GM06990 (cell line): ENCODE data around the gene TUNAR.

Experiments
- DNase-seq: peaks from one replicate; pipeline ENCODE4 v3.0.0-alpha.2; 2011; ENCODE audit not compliant: insufficient read length; ENCODE audit errors: extremely low read depth
- H3K27me3 ChIP-seq: replicated peaks from 2 replicates; pipeline ENCODE4 v1.6.0; 2011; ENCODE audit warnings: low read length; ENCODE audit not compliant: control insufficient read depth, insufficient read depth
- H3K36me3 ChIP-seq: 2 replicates; pipeline ENCODE4 v1.5.1; 2011; ENCODE audit warnings: low read length; ENCODE audit not compliant: control insufficient read depth, insufficient read depth
- H3K4me3 ChIP-seq: replicated peaks from 2 replicates; pipeline ENCODE4 v1.5.1; 2011; ENCODE audit warnings: low read depth, mild to moderate bottlenecking, control low read depth, low read length
- TF ChIP-seq, protein P1 (sequence below): IDR thresholded peaks from 2 replicates; pipeline ENCODE4 v1.5.1; 2011; ENCODE audit warnings: low read length, control low read depth, mild to moderate bottlenecking, inconsistent platforms; ENCODE audit not compliant: insufficient read depth, poor library complexity, severe bottlenecking

Gene TUNAR

DNA sequence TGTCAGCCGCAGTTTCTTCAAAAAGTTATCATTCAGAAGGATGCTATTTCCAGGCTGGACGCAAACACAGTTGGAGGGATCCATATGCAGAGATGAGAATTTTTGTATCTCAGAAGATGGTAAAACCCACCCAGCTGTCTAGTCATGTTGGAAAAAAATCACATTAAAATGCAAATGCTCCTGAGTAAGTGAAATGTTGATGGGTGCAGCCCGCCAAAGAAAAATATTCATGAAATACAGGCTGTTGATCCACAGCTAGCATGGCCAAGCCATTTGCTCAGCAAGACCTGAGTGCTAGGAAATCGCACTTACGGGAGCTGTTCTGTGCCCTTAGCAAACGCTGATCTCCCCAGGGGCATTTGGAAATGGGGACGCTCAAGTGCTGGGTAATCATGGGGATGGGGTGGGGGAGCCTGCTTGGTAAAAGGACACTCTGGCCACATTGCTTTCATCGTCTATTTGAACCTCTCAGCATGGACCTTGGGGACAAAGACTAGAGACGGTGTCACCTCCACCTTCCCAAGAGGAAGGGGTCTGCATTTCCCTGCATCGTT, 25.7 kb downstream of the TUNAR start:
- H3K4me3 ChIP-seq, result no peak overlapping the region
- H3K36me3 ChIP-seq, result no peaks in the 10 kb centered on the region
- no peak for DNase-seq
- TF ChIP-seq, protein P1, sequence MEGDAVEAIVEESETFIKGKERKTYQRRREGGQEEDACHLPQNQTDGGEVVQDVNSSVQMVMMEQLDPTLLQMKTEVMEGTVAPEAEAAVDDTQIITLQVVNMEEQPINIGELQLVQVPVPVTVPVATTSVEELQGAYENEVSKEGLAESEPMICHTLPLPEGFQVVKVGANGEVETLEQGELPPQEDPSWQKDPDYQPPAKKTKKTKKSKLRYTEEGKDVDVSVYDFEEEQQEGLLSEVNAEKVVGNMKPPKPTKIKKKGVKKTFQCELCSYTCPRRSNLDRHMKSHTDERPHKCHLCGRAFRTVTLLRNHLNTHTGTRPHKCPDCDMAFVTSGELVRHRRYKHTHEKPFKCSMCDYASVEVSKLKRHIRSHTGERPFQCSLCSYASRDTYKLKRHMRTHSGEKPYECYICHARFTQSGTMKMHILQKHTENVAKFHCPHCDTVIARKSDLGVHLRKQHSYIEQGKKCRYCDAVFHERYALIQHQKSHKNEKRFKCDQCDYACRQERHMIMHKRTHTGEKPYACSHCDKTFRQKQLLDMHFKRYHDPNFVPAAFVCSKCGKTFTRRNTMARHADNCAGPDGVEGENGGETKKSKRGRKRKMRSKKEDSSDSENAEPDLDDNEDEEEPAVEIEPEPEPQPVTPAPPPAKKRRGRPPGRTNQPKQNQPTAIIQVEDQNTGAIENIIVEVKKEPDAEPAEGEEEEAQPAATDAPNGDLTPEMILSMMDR, result no peak
- H3K27me3 ChIP-seq, result no peaks in the 10 kb centered on the region; the same call in 1 of the 2 replicates

DNA sequence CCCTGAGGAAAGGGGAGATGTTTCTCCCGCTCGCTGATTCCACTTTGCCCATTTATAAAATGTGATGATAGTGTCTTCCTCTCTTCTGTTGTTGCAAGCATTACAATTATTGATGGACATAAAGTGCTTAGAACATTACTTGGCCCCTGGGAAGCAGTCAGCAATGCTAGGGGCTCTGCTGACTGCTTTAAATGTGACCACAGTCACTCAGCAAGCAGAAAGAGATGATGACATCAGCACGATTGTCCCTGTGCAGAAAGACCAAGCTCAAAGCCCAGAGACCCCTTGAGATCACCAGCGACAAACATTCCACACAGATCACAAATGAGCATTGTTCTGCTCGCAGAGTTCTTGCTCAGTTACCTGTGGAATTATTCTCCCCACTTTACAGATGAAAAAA, 26.5 kb downstream of the TUNAR start:
- no peaks in the 10 kb centered on the region for H3K36me3 ChIP-seq
- H3K27me3 ChIP-seq, result no peaks in the 10 kb centered on the region; the same call in 1 of the 2 replicates
- DNase-seq, result no peak
- TF ChIP-seq, protein P1, result no peak
- H3K4me3 ChIP-seq, result no peak overlapping the region

DNA sequence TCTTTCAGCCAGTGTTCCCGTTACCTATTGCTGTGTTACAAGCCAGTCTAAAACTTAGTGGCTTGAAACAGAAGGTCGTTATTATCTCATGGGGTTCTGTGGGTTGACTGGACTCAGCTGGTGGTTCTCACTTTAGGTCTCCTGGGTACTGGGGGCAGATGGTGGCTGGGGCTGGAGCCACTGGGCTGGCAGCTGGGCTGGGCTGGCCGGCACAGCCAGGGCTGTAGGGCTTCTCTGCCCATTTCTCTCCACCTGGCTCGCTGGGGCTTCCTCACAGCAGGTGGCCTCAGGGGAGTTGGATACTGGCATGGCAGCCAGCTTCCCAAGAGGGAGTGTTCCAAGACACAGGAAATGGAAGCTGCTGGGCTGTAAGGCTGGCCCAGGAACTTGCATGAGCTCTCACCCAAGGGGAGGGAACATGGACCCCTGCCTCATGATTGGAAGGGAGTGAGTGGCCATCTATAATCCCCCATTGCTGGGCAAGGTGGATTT, 27.0 kb downstream of the TUNAR start:
- no peak for DNase-seq
- TF ChIP-seq, protein P1, result no peak
- Histone ChIP-seq H3K27me3 (no peaks in the 10 kb centered on the region; the same call in 1 of the 2 replicates), H3K36me3 (no peaks in the 10 kb centered on the region), H3K4me3 (no peak overlapping the region)

GRCh38 chr14:95906591-95906990, 30.0 kb downstream of the TUNAR start:
- TF ChIP-seq, protein P1, result no peak
- no peaks in the 10 kb centered on the region for H3K36me3 ChIP-seq
- H3K4me3 ChIP-seq, result no peak overlapping the region
- no peak for DNase-seq
- H3K27me3 ChIP-seq, result no peaks in the 10 kb centered on the region; the same call in 1 of the 2 replicates

- no peak overlapping the region for H3K4me3 ChIP-seq
- no peaks in the 10 kb centered on the region; the same call in 1 of the 2 replicates for H3K27me3 ChIP-seq
- TF ChIP-seq, protein P1, result no peak
- no peak for DNase-seq
- no peaks in the 10 kb centered on the region for H3K36me3 ChIP-seq
These were observed 34.0 kb downstream of the TUNAR start for GRCh38 chr14:95910628-95911027.
